Sigmoid colon (tissue), 7 donors: ENCODE measurements around the gene TMEM52. TPM values are rescaled to one million over a fixed set of nuclear protein-coding genes. Genes with fewer than 3 reads are reported as not detected.
A peak's percentile ranks its signal among the peaks of the same experiment; 100 is the strongest.

Source experiments
- DNase-seq: peaks from one replicate; pipeline ENCODE4 v3.0.0-alpha.2; 2019
- H3K27ac ChIP-seq, 4 donors: fragments of 200-600 bp; sonication (generic); one replicate each; pipeline ENCODE4 v1.5.1; 2016 to 2019; ENCODE audit warnings: mild to moderate bottlenecking in 1 of 4
- H3K27me3 ChIP-seq, 3 donors: fragments of 200-600 bp; sonication (generic); one replicate each; pipeline ENCODE4 v1.5.1; 2019; ENCODE audit warnings: mild to moderate bottlenecking in 1 of 3
- H3K36me3 ChIP-seq, 4 donors: fragments of 200-600 bp; sonication (generic); one replicate each; pipeline ENCODE4 v1.5.1; 2016 to 2019
- H3K4me1 ChIP-seq, 4 donors: fragments of 200-600 bp; sonication (generic); one replicate each; pipeline ENCODE4 v1.5.1; 2017 to 2019
- H3K4me3 ChIP-seq, 4 donors: fragments of 200-600 bp; sonication (generic); one replicate each; pipeline ENCODE4 v1.5.1; 2017 to 2019; ENCODE audit warnings: mild to moderate bottlenecking in 2 of 4, moderate library complexity in 1 of 4
- H3K9me3 ChIP-seq, 4 donors: fragments of 200-600 bp in 3 of 4; sonication (generic) in 3 of 4; one replicate each; pipeline versions ENCODE4 v1.5.1 to v1.6.1; 2013 to 2019
- EP300 ChIP-seq, 4 donors: sonication (generic); formaldehyde crosslinking; IDR thresholded peaks; one replicate each; pipeline ENCODE4 v1.6.1; 2017; ENCODE audit warnings: antibody characterized with exemption in 4 of 4
- POLR2A ChIP-seq, 2 donors: fragments of 450-650 bp; IDR thresholded peaks; one replicate each; pipeline ENCODE4 v1.6.1; 2016; ENCODE audit warnings: antibody characterized with exemption in 2 of 2, mild to moderate bottlenecking in 2 of 2, moderate library complexity in 2 of 2
- POLR2AphosphoS5 ChIP-seq, 4 donors: sonication (generic); formaldehyde crosslinking; IDR thresholded peaks; one replicate each; pipeline ENCODE4 v1.6.1; 2017; ENCODE audit warnings: antibody characterized with exemption in 4 of 4
- WGBS, 2 donors: extraction: QIAGEN DNeasy Blood & Tissue Kit; methylation state at CpG; one replicate each; pipeline ENCODE4 v1.1.7; 2013; 5-methylcytosine and 5-hydroxymethylcytosine counted together
- intact Hi-C: fragments of 100-400 bp; cut with DNase I; formaldehyde crosslinking; loops from one replicate; pipeline ENCODE4 v1.15.1; 2023
- polyA plus RNA-seq, 3 donors: library from polyadenylated mRNA; stranded (reverse); fragments of 200-250 nt; gene quantifications; one replicate each; pipeline ENCODE4 v1.2.3, GENCODE V29; 2013
- total RNA-seq, 4 donors: library from RNA; depleted of rRNA; stranded (reverse); fragments of >200 nt; gene quantifications; one replicate each; pipeline ENCODE4 v1.1.0, GENCODE V29; 2016
- TF ChIP-seq, protein P1 (sequence below), 4 experiments: fragments of 450-650 bp in 3 of 4; fragments of 200-600 bp in 1 of 4; IDR thresholded peaks; one replicate each; pipeline ENCODE4 v1.5.1; 2016 to 2019; ENCODE audit warnings: antibody characterized with exemption in 4 of 4, mild to moderate bottlenecking in 3 of 4, moderate library complexity in 2 of 4
- donor health status: healthy with polysubstance abuse.
- donor health status: Bipolar disorder and iron deficiency.
- donor health status: healthy.

TMEM52 gene
- total and polyA plus RNA-seq, 7 donors, result 1.1 to 5.5 (median 2.1) TPM; not detected in 2

DNA sequence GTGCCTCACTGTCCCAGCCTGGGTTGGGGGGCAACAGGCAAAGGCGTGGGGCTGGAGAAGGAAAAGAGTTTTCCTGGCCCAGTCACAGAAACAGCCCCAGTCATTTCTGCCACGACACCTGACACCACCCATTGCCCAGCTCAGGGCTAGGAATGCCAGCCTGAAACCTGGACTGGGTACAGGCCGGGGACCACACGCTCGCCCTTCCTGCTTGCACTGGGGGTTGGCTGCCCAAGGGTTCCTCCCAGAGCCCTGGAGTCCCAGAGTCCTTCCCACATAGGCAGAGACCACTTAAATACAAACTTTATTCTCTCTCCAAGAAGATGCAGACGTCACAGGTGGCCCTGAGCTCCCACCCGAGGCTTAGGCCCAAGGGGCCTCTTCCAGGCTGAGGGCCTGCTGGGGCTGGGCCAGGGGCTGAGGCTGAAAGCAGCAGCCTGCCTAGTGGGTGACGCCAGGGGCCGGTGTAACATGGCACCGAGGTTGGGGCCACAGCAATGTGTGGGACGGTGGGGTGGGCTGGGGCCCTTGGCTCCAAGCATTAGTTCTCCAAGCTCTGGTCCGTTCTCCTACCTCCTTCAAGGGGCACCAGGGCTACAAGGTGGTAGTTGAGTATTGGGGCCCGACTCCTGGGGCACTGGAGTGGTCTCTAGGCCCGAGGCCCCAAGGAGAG, 1.6 kb downstream of the TMEM52 start:
- H3K9me3 ChIP-seq, result no peaks in the 10 kb centered on the region
- 92 to 93% methylated on average over 14 of the region's 14 CpGs for WGBS, 2 donors
- no peaks in the 10 kb centered on the region for H3K27me3 ChIP-seq
- H3K4me3 ChIP-seq, result no peak overlapping the region
- intact Hi-C loops, result loop anchor here (10.0 kb wide), 1 partner anchor 497 kb away; the partner anchor contains the start of gene PEX10
- no peak overlapping the region for H3K27ac ChIP-seq
- H3K4me1 ChIP-seq, result peaks cover 0 to 14% (median 11%) of the 10 kb centered on the region in 4 donors
- TF ChIP-seq EP300 (IDR thresholded peaks at IDR 0.05), result no peak
- no peaks in the 10 kb centered on the region for H3K36me3 ChIP-seq
- DNase-seq, result no peak

DNA sequence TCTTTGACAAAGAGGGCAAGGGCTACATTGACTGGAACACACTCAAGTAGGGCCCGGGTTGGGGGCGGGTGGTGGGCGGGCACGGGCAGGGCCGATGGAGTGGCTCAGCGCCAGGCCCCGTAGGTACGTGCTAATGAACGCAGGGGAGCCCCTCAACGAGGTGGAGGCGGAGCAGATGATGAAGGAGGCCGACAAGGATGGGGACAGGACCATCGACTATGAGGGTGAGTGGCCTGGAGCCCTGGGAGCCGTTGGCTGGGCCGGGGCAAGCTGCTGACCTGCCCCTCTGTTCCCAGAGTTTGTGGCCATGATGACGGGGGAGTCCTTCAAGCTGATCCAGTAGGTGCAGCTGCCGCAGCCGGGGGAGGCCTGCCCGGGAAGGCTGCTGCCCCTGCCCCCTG, 2.2 kb downstream of the TMEM52 start:
- Histone ChIP-seq H3K36me3 (no peaks in the 10 kb centered on the region), H3K4me3 (no peak overlapping the region), H3K9me3 (no peaks in the 10 kb centered on the region), H3K27ac (no peak overlapping the region), H3K4me1 (peaks cover 0 to 14% (median 11%) of the 10 kb centered on the region in 4 donors), H3K27me3 (no peaks in the 10 kb centered on the region)
- WGBS, 2 donors, result 82 to 90% methylated on average over 19 of the region's 19 CpGs
- intact Hi-C loops, result loop anchor here (10.0 kb wide), 1 partner anchor 498 kb away; the partner anchor contains the start of gene PEX10
- TF ChIP-seq EP300 (IDR thresholded peaks at IDR 0.05) (no peak), POLR2A (IDR thresholded peaks at IDR 0.05) (no peak), POLR2AphosphoS5 (IDR thresholded peaks at IDR 0.05) (no peak)
- TF ChIP-seq, protein P1, sequence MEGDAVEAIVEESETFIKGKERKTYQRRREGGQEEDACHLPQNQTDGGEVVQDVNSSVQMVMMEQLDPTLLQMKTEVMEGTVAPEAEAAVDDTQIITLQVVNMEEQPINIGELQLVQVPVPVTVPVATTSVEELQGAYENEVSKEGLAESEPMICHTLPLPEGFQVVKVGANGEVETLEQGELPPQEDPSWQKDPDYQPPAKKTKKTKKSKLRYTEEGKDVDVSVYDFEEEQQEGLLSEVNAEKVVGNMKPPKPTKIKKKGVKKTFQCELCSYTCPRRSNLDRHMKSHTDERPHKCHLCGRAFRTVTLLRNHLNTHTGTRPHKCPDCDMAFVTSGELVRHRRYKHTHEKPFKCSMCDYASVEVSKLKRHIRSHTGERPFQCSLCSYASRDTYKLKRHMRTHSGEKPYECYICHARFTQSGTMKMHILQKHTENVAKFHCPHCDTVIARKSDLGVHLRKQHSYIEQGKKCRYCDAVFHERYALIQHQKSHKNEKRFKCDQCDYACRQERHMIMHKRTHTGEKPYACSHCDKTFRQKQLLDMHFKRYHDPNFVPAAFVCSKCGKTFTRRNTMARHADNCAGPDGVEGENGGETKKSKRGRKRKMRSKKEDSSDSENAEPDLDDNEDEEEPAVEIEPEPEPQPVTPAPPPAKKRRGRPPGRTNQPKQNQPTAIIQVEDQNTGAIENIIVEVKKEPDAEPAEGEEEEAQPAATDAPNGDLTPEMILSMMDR (IDR thresholded peaks at IDR 0.05), result no peak
- DNase-seq, result no peak

DNA sequence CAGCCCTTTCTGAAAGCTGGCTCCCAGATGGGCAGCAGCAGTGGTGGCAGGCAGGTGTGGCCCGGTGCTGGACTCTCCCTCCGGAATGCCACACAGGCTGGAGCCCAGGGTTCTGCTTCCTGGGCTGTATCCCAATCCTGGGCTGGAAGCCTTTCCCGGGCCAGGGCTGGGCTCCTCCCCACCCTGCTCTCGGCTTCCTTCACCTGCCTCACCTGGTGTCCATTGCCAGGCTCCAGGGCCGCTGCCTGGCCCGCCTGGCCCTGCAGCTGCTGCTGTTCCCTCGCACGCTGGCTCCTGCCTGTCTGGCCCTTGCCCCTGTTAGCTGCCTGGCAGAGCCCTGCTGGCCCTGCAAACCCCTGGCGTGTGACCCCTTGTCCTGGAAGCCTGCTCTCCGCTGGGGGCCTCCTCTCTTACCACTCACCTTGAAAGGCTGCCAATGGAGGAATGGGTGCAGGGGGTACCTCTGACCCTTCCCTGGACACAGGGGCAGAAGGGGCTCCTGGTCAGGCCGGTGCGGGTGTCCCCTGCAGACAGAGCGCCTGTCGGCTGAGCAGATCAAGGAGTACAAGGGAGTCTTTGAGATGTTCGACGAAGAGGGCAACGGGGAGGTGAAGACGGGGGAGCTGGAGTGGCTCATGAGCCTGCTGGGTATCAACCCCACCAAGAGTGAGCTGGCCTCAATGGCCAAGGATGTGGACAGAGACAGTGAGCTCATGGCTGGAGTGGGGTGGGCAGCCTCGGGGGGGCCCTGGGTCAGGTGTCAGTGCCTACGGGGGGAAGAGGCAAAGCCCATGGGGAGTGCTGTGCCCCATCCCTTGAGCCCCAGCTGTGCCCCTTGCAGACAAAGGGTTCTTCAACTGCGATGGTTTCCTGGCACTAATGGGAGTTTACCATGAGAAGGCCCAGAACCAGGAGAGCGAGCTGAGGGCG, 2.9 kb downstream of the TMEM52 start:
- no peak overlapping the region for H3K27ac ChIP-seq
- TF ChIP-seq POLR2AphosphoS5 (IDR thresholded peaks at IDR 0.05) (no peak), EP300 (IDR thresholded peaks at IDR 0.05) (no peak), POLR2A (IDR thresholded peaks at IDR 0.05) (no peak)
- TF ChIP-seq, protein P1 (IDR thresholded peaks at IDR 0.05), result no peak
- H3K36me3 ChIP-seq, result no peaks in the 10 kb centered on the region
- H3K27me3 ChIP-seq, result no peaks in the 10 kb centered on the region
- peaks cover 0 to 14% (median 11%) of the 10 kb centered on the region in 4 donors for H3K4me1 ChIP-seq
- no peak overlapping the region for H3K4me3 ChIP-seq
- no peaks in the 10 kb centered on the region for H3K9me3 ChIP-seq
- 66 to 82% methylated on average over 23 of the region's 23 CpGs for WGBS, 2 donors
- intact Hi-C loops, result loop anchor here (10.0 kb wide), 1 partner anchor 499 kb away; the partner anchor contains the start of gene PEX10
- DNase-seq, result peak; percentile 53

DNA sequence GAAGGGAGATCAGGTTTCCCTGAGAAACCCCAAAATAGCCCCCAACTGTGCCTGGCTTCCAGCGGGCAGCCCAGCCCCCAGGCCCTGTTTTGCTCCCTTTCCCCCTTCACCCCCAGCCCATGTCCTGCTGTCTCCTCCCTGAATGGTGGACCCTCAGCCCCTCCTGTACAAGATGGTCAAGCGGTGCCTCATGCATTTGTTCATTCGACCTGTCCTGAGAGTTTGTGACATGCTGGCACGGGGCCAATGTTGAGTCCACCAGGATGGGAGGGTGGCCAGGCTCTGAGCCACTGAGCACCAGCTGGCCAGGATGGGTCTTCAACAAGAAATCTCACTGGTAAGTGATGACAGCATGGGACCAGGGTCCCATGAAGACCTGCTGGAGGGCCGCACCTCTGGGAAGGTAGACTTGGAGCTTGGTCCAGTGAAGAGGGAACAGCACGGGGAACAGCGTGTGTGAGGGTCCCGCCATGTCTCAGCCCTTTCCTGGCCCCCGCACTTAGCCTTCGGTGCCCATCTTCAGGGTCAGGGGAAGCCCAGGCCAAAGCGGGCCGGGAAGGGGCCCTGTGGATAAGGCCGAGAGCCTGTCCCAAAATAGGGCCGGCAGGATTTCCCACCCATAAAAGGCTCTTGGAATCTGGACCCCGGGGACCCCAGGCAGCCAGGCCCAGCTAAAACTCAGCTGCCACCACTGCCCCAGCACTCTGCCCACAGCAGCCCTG, 3.9 kb downstream of the TMEM52 start, which contains the start of gene CALML6:
TSS of gene CALML6 (plus strand) at position 290 of the 722 bp plus-strand sequence. CDS start at position 311, 21 bp downstream.
- no peak for DNase-seq
- TF ChIP-seq POLR2AphosphoS5 (IDR thresholded peaks at IDR 0.05) (no peak), POLR2A (IDR thresholded peaks at IDR 0.05) (no peak), EP300 (IDR thresholded peaks at IDR 0.05) (no peak)
- TF ChIP-seq, protein P1 (IDR thresholded peaks at IDR 0.05), result no peak
- no peak within 1 kb of the TSS for H3K4me3 ChIP-seq
- no peaks in the 10 kb centered on the region for H3K36me3 ChIP-seq
- H3K27ac ChIP-seq, result no peak within 1 kb of the TSS
- intact Hi-C loops, result loop anchor here (10.0 kb wide), 1 partner anchor 500 kb away; the partner anchor contains the start of gene PEX10
- WGBS, 2 donors, result 89 to 93% methylated on average over 15 of the region's 15 CpGs
- no peaks in the 10 kb centered on the region for H3K27me3 ChIP-seq
- peaks cover 0 to 14% (median 11%) of the 10 kb centered on the region in 4 donors for H3K4me1 ChIP-seq
- H3K9me3 ChIP-seq, result no peaks in the 10 kb centered on the region
